ENCODE measurements around the gene COL15A1.
"Not testable (repeated sequence)": the region's sequence is repeated elsewhere in the genome, so short reads cannot be mapped to it uniquely, and the experiment has no call there.

The COL15A1 gene

GRCh38 chr9:98909935-98910334, 33.8 kb upstream of the COL15A1 start:
- H3K27ac ChIP-seq (ENCODE audit: low read depth, low read length): no peak overlapping the region
- H3K36me3 ChIP-seq (ENCODE audit: control insufficient read depth, low read length): no peaks in the 10 kb centered on the region
- no peaks in the 10 kb centered on the region for H3K4me1 ChIP-seq (ENCODE audit: control insufficient read depth, low read length)
- H3K9me2 ChIP-seq (replicated peaks; ENCODE audit: control insufficient read depth, low read length): no peaks in the 10 kb centered on the region
- no peaks in the 10 kb centered on the region for H3F3A ChIP-seq (ENCODE audit: control insufficient read depth, insufficient read depth)
- H3K4me3 ChIP-seq (ENCODE audit: low read length): no peak overlapping the region
- no peaks in the 10 kb centered on the region for H3K79me2 ChIP-seq (ENCODE audit: control insufficient read depth, low read length)
- TF ChIP-seq CTCF (IDR thresholded peaks at IDR 0.05; ENCODE audit: low read depth, low read length, poor library complexity, severe bottlenecking) (no peak), EZH2phosphoT487 (IDR thresholded peaks at IDR 0.05; ENCODE audit: borderline replicate concordance, low read length) (no peak)
- no peaks in the 10 kb centered on the region for H4K20me1 ChIP-seq (ENCODE audit: control insufficient read depth, insufficient read depth, low read depth, low read length)
- no peak overlapping the region for H3K4me2 ChIP-seq (ENCODE audit: low read length)
- H3K27me3 ChIP-seq (ENCODE audit: control insufficient read depth, low read length): no peaks in the 10 kb centered on the region
- H3K9me3 ChIP-seq (ENCODE audit: control insufficient read depth, insufficient read depth, low read length): no peaks in the 10 kb centered on the region

GRCh38 chr9:98911042-98911441, 32.7 kb upstream of the COL15A1 start:
- Histone ChIP-seq H3K27ac (ENCODE audit: low read depth, low read length) (no peak overlapping the region), H3K4me3 (ENCODE audit: low read length) (no peak overlapping the region), H3K36me3 (ENCODE audit: control insufficient read depth, low read length) (no peaks in the 10 kb centered on the region), H3K79me2 (ENCODE audit: control insufficient read depth, low read length) (no peaks in the 10 kb centered on the region), H3K4me2 (ENCODE audit: low read length) (no peak overlapping the region), H3F3A (ENCODE audit: control insufficient read depth, insufficient read depth) (no peaks in the 10 kb centered on the region), H3K9me2 (replicated peaks; ENCODE audit: control insufficient read depth, low read length) (no peaks in the 10 kb centered on the region), H3K9me3 (ENCODE audit: control insufficient read depth, insufficient read depth, low read length) (no peaks in the 10 kb centered on the region), H4K20me1 (ENCODE audit: control insufficient read depth, insufficient read depth, low read depth, low read length) (no peaks in the 10 kb centered on the region), H3K27me3 (ENCODE audit: control insufficient read depth, low read length) (no peaks in the 10 kb centered on the region), H3K4me1 (ENCODE audit: control insufficient read depth, low read length) (no peaks in the 10 kb centered on the region)
- no peak for TF ChIP-seq CTCF (IDR thresholded peaks at IDR 0.05; ENCODE audit: low read depth, low read length, poor library complexity, severe bottlenecking)
- TF ChIP-seq EZH2phosphoT487 (IDR thresholded peaks at IDR 0.05; ENCODE audit: borderline replicate concordance, low read length): no peak

- H3K4me3 ChIP-seq (ENCODE audit: low read length); H3K27ac ChIP-seq (ENCODE audit: low read depth, low read length); H3K36me3 ChIP-seq (ENCODE audit: control insufficient read depth, low read length); H3K9me3 ChIP-seq (ENCODE audit: control insufficient read depth, insufficient read depth, low read length); H3F3A ChIP-seq (ENCODE audit: control insufficient read depth, insufficient read depth); H3K9me2 ChIP-seq (replicated peaks; ENCODE audit: control insufficient read depth, low read length); H3K27me3 ChIP-seq (ENCODE audit: control insufficient read depth, low read length); H3K79me2 ChIP-seq (ENCODE audit: control insufficient read depth, low read length); H4K20me1 ChIP-seq (ENCODE audit: control insufficient read depth, insufficient read depth, low read depth, low read length); H3K4me1 ChIP-seq (ENCODE audit: control insufficient read depth, low read length); H3K4me2 ChIP-seq (ENCODE audit: low read length): not testable (repeated sequence)
These were observed 32.0 kb upstream of the COL15A1 start for GRCh38 chr9:98911738-98912137.

GRCh38 chr9:98912450-98912849, 31.3 kb upstream of the COL15A1 start:
- Histone ChIP-seq H3K4me2 (ENCODE audit: low read length) (no peak overlapping the region), H3K9me3 (ENCODE audit: control insufficient read depth, insufficient read depth, low read length) (no peaks in the 10 kb centered on the region), H3F3A (ENCODE audit: control insufficient read depth, insufficient read depth) (no peaks in the 10 kb centered on the region), H3K36me3 (ENCODE audit: control insufficient read depth, low read length) (no peaks in the 10 kb centered on the region), H3K79me2 (ENCODE audit: control insufficient read depth, low read length) (no peaks in the 10 kb centered on the region), H4K20me1 (ENCODE audit: control insufficient read depth, insufficient read depth, low read depth, low read length) (no peaks in the 10 kb centered on the region), H3K27ac (ENCODE audit: low read depth, low read length) (no peak overlapping the region), H3K27me3 (ENCODE audit: control insufficient read depth, low read length) (no peaks in the 10 kb centered on the region), H3K4me3 (ENCODE audit: low read length) (no peak overlapping the region), H3K4me1 (ENCODE audit: control insufficient read depth, low read length) (no peaks in the 10 kb centered on the region), H3K9me2 (replicated peaks; ENCODE audit: control insufficient read depth, low read length) (no peaks in the 10 kb centered on the region)
- TF ChIP-seq EZH2phosphoT487 (IDR thresholded peaks at IDR 0.05; ENCODE audit: borderline replicate concordance, low read length) (no peak), CTCF (IDR thresholded peaks at IDR 0.05; ENCODE audit: low read depth, low read length, poor library complexity, severe bottlenecking) (no peak)
